HG03045 (cell line): Measurements from ENCODE around the gene CIRBP.

Experiments
- ATAC-seq: cut with Tn5 transposase; IDR thresholded peaks from one replicate; pipeline ENCODE4 v1.9.1; 2021; ENCODE audit warnings: mild to moderate bottlenecking, moderate library complexity; ENCODE audit not compliant: unreplicated experiment

The CIRBP gene

GRCh38 chr19:1278713-1279660 is 9.9 kb downstream of the CIRBP start:
- ATAC-seq = no peak

- no peak for ATAC-seq
These were observed 10.7 kb downstream of the CIRBP start for GRCh38 chr19:1279782-1280341.

- ATAC-seq = no peak
These were observed 11.8 kb downstream of the CIRBP start for GRCh38 chr19:1280636-1281568.

GRCh38 chr19:1281569-1282287 is 12.6 kb downstream of the CIRBP start:
- no peak for ATAC-seq

- no peak for ATAC-seq
These were observed 13.6 kb downstream of the CIRBP start for GRCh38 chr19:1282588-1283206.

- ATAC-seq = no peak
These were observed 14.2 kb downstream of the CIRBP start for GRCh38 chr19:1283207-1283916.

- no peak for ATAC-seq
These were observed 14.8 kb downstream of the CIRBP start for GRCh38 chr19:1283917-1284292.

- ATAC-seq = no peak
These were observed 15.3 kb downstream of the CIRBP start for GRCh38 chr19:1284293-1284978.

- ATAC-seq = no peak
These were observed 16.0 kb downstream of the CIRBP start for GRCh38 chr19:1284979-1285736.

- ATAC-seq = no peak
These were observed 16.7 kb downstream of the CIRBP start, which contains the start of gene EFNA2 for GRCh38 chr19:1285737-1286360. Gene EFNA2, plus strand, starts transcription at chr19:1285873. Its CDS starts 296 bp downstream, at chr19:1286169.

- ATAC-seq = no peak
These were observed 17.6 kb downstream of the CIRBP start for GRCh38 chr19:1286487-1287353.

GRCh38 chr19:1287354-1288225 is 18.5 kb downstream of the CIRBP start:
- ATAC-seq = no peak

GRCh38 chr19:1288226-1288612 is 19.1 kb downstream of the CIRBP start:
- ATAC-seq = no peak

GRCh38 chr19:1288833-1289685 is 19.9 kb downstream of the CIRBP start:
- no peak for ATAC-seq

- ATAC-seq = no peak
These were observed 20.5 kb downstream of the CIRBP start for GRCh38 chr19:1289686-1290025.
